ENCODE results near the gene SETBP1.

SETBP1 gene

GRCh38 chr18:44842588-44843412 is 162.1 kb downstream of the SETBP1 start:
- Histone ChIP-seq H3K36me3 (ENCODE audit: insufficient read depth, low read length) (no peaks in the 10 kb centered on the region; the same call in 1 of the 2 replicates), H3K27ac (ENCODE audit: low read depth, low read length, poor library complexity, severe bottlenecking) (no peak overlapping the region), H3K4me3 (ENCODE audit: low read depth, low read length, poor library complexity, severe bottlenecking) (no peak overlapping the region), H3K9ac (ENCODE audit: low read length) (no peak overlapping the region), H3K9me2 (ENCODE audit: low read depth, low read length) (no peaks in the 10 kb centered on the region), H3K4me1 (ENCODE audit: insufficient read depth, low read length, severe bottlenecking) (peaks cover 32% of the 10 kb centered on the region), H3F3A (ENCODE audit: insufficient read depth, low read length) (no peaks in the 10 kb centered on the region), H3K27me3 (ENCODE audit: insufficient read depth, low read length) (no peaks in the 10 kb centered on the region), H4K20me1 (ENCODE audit: insufficient read depth, low read length) (no peaks in the 10 kb centered on the region), H3K9me3 (ENCODE audit: low read length) (no peaks in the 10 kb centered on the region), H3K4me2 (ENCODE audit: low read length) (no peak overlapping the region), H2AFZ (ENCODE audit: low read length) (no peak overlapping the region), H3K79me2 (ENCODE audit: insufficient read depth, low read length) (no peaks in the 10 kb centered on the region)
- TF ChIP-seq CTCF (IDR thresholded peaks at IDR 0.05; ENCODE audit: low read length), result no peak
- TF ChIP-seq EZH2 (IDR thresholded peaks at IDR 0.05; ENCODE audit: borderline replicate concordance, low read length), result no peak

GRCh38 chr18:44844486-44844885 is 163.8 kb downstream of the SETBP1 start:
- no peak overlapping the region for H3K4me2 ChIP-seq (ENCODE audit: low read length)
- no peaks in the 10 kb centered on the region for H3F3A ChIP-seq (ENCODE audit: insufficient read depth, low read length)
- H3K9ac ChIP-seq (ENCODE audit: low read length), result no peak overlapping the region
- H3K4me3 ChIP-seq (ENCODE audit: low read depth, low read length, poor library complexity, severe bottlenecking), result no peak overlapping the region
- H3K36me3 ChIP-seq (ENCODE audit: insufficient read depth, low read length), result no peaks in the 10 kb centered on the region; the same call in 1 of the 2 replicates
- H3K9me2 ChIP-seq (ENCODE audit: low read depth, low read length), result no peaks in the 10 kb centered on the region
- no peaks in the 10 kb centered on the region for H3K27me3 ChIP-seq (ENCODE audit: insufficient read depth, low read length)
- no peak for TF ChIP-seq EZH2 (IDR thresholded peaks at IDR 0.05; ENCODE audit: borderline replicate concordance, low read length)
- TF ChIP-seq CTCF (IDR thresholded peaks at IDR 0.05; ENCODE audit: low read length), result no peak
- no peaks in the 10 kb centered on the region for H3K9me3 ChIP-seq (ENCODE audit: low read length)
- H3K4me1 ChIP-seq (ENCODE audit: insufficient read depth, low read length, severe bottlenecking), result peaks cover 31% of the 10 kb centered on the region
- no peak overlapping the region for H2AFZ ChIP-seq (ENCODE audit: low read length)
- H3K27ac ChIP-seq (ENCODE audit: low read depth, low read length, poor library complexity, severe bottlenecking), result no peak overlapping the region
- H3K79me2 ChIP-seq (ENCODE audit: insufficient read depth, low read length), result no peaks in the 10 kb centered on the region
- no peaks in the 10 kb centered on the region for H4K20me1 ChIP-seq (ENCODE audit: insufficient read depth, low read length)

GRCh38 chr18:44846450-44846849 is 165.8 kb downstream of the SETBP1 start:
- Histone ChIP-seq H3K9ac (ENCODE audit: low read length) (no peak overlapping the region), H3K27me3 (ENCODE audit: insufficient read depth, low read length) (no peaks in the 10 kb centered on the region), H3K9me3 (ENCODE audit: low read length) (no peaks in the 10 kb centered on the region), H3K4me1 (ENCODE audit: insufficient read depth, low read length, severe bottlenecking) (peaks cover 24% of the 10 kb centered on the region), H3K9me2 (ENCODE audit: low read depth, low read length) (no peaks in the 10 kb centered on the region), H3K36me3 (ENCODE audit: insufficient read depth, low read length) (no peaks in the 10 kb centered on the region; the same call in 1 of the 2 replicates), H3K4me2 (ENCODE audit: low read length) (no peak overlapping the region), H3K79me2 (ENCODE audit: insufficient read depth, low read length) (no peaks in the 10 kb centered on the region), H2AFZ (ENCODE audit: low read length) (no peak overlapping the region), H3K27ac (ENCODE audit: low read depth, low read length, poor library complexity, severe bottlenecking) (no peak overlapping the region), H3F3A (ENCODE audit: insufficient read depth, low read length) (no peaks in the 10 kb centered on the region), H4K20me1 (ENCODE audit: insufficient read depth, low read length) (no peaks in the 10 kb centered on the region), H3K4me3 (ENCODE audit: low read depth, low read length, poor library complexity, severe bottlenecking) (no peak overlapping the region)
- no peak for TF ChIP-seq EZH2 (IDR thresholded peaks at IDR 0.05; ENCODE audit: borderline replicate concordance, low read length)
- TF ChIP-seq CTCF (IDR thresholded peaks at IDR 0.05; ENCODE audit: low read length), result no peak
